Uterus (tissue), 2 donors: ENCODE measurements around the gene MESD.

Experiments used
- POLR2A ChIP-seq, 2 donors: fragments of 450-650 bp; IDR thresholded peaks; one replicate each; pipeline ENCODE4 v1.6.1; 2016; ENCODE audit warnings: antibody characterized with exemption in 2 of 2, mild to moderate bottlenecking in 1 of 2, moderate library complexity in 1 of 2
- TF ChIP-seq, protein P1 (sequence below), 4 experiments: fragments of 200-600 bp in 2 of 4; fragments of 450-650 bp in 2 of 4; sonication (generic) in 2 of 4; IDR thresholded peaks; one replicate each; pipeline ENCODE4 v1.5.1; 2016 to 2019; ENCODE audit warnings: antibody characterized with exemption in 4 of 4, mild to moderate bottlenecking in 2 of 4, moderate library complexity in 1 of 4

DNA sequence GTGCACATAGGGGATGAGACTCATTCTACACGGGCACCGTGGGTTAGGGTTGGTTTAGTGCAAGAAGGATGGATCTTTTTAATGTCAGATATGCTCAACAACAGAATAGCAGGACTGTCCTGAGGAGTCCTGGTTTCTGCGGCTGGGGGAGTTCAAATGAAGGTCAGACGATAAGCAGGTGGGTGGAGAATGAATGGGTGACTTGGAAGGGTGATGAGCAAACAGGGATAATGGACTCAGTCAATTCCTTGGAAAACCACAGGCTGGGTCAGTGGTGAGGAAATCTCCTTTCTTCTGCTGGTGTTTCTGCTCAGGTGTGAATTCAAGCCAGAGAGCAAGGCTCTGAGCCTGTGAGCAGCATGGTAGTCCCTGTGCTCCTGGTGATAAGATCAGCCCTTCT is 59.9 kb downstream of the MESD start:
- TF ChIP-seq, protein P1, sequence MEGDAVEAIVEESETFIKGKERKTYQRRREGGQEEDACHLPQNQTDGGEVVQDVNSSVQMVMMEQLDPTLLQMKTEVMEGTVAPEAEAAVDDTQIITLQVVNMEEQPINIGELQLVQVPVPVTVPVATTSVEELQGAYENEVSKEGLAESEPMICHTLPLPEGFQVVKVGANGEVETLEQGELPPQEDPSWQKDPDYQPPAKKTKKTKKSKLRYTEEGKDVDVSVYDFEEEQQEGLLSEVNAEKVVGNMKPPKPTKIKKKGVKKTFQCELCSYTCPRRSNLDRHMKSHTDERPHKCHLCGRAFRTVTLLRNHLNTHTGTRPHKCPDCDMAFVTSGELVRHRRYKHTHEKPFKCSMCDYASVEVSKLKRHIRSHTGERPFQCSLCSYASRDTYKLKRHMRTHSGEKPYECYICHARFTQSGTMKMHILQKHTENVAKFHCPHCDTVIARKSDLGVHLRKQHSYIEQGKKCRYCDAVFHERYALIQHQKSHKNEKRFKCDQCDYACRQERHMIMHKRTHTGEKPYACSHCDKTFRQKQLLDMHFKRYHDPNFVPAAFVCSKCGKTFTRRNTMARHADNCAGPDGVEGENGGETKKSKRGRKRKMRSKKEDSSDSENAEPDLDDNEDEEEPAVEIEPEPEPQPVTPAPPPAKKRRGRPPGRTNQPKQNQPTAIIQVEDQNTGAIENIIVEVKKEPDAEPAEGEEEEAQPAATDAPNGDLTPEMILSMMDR (IDR thresholded peaks at IDR 0.05) = no peak
- TF ChIP-seq POLR2A (IDR thresholded peaks at IDR 0.05) = no peak
